AG04449 (cell line): Measurements from ENCODE around the gene CRAT.

Experiments
- CTCF ChIA-PET: fragments of 350-600 bp; formaldehyde crosslinking; extraction: SDS; loops from one replicate; lab custom pipeline; 2021; ENCODE audit warnings: antibody characterized with exemption; lab: Yijun Ruan, JAX
- POLR2A ChIA-PET: fragments of 400-600, 350-600 bp; formaldehyde crosslinking; extraction: SDS; loops from one replicate; lab custom pipeline; 2020; ENCODE audit warnings: antibody characterized with exemption, inconsistent platforms; lab: Yijun Ruan, JAX
- DNase-seq: peaks from one replicate; pipeline ENCODE4 v3.0.0-alpha.2; 2010; ENCODE audit warnings: low read depth, low spot score
- H3K4me3 ChIP-seq: 2 replicates; pipeline ENCODE4 v1.5.1; 2011; ENCODE audit warnings: low read depth, mild to moderate bottlenecking, control low read depth, low read length
- TF ChIP-seq, protein P1 (sequence below): IDR thresholded peaks from one replicate; pipeline ENCODE4 v1.5.1; 2011; ENCODE audit warnings: mild to moderate bottlenecking, moderate library complexity, low read length, control low read depth, inconsistent platforms; ENCODE audit not compliant: insufficient read depth; ENCODE audit errors: missing control alignments

The CRAT gene

DNA sequence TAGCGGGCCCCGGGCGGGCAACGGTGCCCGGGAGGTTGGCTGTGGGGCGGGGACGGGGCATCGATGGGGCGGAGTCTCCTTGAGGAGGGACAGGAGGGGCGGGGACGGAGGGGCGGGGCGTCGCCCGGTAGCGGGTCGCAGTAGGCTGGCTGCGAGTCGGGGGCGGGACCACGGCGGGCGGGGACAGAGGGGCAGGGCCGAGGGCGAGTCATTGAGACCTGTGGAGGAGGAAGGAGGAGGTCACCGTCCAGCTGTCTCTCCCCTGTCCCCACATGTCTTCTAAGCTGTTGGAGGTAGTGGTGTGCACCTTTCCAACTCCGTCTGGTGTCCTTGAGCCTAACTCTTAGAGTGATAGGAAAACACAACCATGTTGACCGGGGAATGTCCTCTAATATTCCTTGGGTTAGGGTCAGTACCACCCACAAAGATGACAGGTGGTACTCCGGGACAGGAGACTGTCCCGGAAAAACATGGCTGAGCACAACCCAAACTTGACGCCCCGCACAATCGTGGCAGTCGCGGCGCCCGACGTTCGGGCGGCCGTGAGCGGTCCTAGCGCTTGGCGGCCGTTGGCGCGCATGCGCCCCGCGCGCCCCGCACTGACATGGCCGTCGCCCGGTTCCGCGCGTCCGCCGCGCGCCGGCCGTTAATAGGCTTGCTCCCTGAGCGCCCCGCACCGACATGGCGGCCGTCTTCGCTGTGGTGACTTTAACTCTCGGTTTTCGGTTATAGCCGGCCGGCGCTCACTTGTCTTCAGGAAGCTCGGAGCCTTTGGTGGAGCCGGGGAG lies at the start of gene CRAT, which contains the start of gene PTPA:
CRAT (minus strand) TSS at position 54 of the 788 bp plus-strand sequence. CDS start 284 bp downstream, outside the sequence.
PTPA (plus strand) TSS at position 676 of the 788 bp plus-strand sequence. CDS start 186 bp downstream, outside the sequence.
- CTCF ChIA-PET, result interaction anchor here (1.7 to 8.3 kb wide), 2 partner anchors 20 to 28 kb away, joined by 5 to 64 read pairs; no protein-coding TSS in a partner anchor
- POLR2A ChIA-PET, result interaction anchor here (0.6 to 1.7 kb wide), 4 partner anchors 29 to 657 kb away, joined by 3 to 4 read pairs (median 4); partner anchors contain the start of gene IER5L

DNA sequence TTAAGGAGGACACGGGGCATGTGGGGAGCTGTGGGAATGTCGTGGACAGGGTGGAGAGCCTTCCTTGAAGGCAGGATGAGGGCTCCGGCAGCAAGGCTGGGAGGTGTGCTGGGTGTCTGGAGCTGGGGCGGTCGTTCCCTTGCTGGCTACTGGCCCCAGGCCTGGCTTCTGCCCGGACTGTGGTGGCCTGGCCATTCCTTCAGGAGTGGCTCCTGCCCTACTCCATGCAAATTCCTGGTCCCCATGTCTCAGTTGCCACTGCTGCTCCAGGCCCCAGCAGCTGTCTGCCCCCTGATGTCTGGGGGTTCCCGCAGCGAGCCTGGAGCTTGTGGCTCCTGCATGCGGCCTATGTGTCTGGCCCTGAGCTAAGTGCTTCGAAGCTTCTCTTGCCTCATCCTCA lies 45.6 kb upstream of the CRAT start:
- POLR2A ChIA-PET, result no interaction called here

More for the DNA sequence above, at the start of gene CRAT, which contains the start of gene PTPA:
- no peak for DNase-seq
- TF ChIP-seq, protein P1, sequence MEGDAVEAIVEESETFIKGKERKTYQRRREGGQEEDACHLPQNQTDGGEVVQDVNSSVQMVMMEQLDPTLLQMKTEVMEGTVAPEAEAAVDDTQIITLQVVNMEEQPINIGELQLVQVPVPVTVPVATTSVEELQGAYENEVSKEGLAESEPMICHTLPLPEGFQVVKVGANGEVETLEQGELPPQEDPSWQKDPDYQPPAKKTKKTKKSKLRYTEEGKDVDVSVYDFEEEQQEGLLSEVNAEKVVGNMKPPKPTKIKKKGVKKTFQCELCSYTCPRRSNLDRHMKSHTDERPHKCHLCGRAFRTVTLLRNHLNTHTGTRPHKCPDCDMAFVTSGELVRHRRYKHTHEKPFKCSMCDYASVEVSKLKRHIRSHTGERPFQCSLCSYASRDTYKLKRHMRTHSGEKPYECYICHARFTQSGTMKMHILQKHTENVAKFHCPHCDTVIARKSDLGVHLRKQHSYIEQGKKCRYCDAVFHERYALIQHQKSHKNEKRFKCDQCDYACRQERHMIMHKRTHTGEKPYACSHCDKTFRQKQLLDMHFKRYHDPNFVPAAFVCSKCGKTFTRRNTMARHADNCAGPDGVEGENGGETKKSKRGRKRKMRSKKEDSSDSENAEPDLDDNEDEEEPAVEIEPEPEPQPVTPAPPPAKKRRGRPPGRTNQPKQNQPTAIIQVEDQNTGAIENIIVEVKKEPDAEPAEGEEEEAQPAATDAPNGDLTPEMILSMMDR, result no peak
- H3K4me3 ChIP-seq, result peak within 1 kb of the TSS; percentile 93

DNA sequence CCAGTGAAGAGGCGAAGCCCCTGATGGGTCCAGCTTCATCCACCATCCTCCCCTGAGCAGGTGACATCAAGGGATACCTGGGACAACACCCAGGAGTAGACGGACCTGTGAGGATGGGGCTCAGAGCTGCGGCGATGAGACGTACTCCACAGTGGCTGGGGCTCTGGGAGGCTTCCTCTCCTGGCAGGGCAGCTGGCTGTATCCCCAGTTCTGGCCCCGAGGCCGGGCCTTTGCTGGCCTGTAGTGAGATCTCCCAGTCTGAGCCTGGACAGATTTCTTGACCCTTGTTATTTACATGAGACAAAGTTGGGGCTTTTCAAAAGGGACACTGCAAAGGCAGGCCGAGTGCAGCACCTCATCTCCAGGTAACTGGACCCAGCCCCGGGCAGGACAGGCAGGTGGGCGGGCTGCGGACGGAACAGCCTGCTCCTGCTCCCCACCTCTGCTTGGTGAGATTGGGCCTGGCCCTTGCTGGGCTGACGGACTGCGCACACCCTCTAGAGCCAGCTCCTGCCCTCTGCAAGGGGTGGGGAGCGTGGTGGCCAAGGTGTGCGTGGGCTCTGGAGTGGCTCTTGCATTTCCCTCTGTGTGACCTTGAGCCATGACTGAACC lies 44.4 kb upstream of the CRAT start:
- CTCF ChIA-PET, result interaction anchor here (1.3 kb wide), 3 partner anchors 9 to 19 kb away, joined by 3 to 5 read pairs (median 4); no protein-coding TSS in a partner anchor
- no peak for DNase-seq
- H3K4me3 ChIP-seq, result no peak overlapping the region
- TF ChIP-seq, protein P1, result no peak
- POLR2A ChIA-PET, result no interaction called here

More for the DNA sequence above, 45.6 kb upstream of the CRAT start:
- CTCF ChIA-PET, result interaction anchor here (1.3 to 2.1 kb wide), 2 partner anchors 13 to 18 kb away, joined by 9 read pairs; no protein-coding TSS in a partner anchor
- H3K4me3 ChIP-seq, result no peak overlapping the region
- TF ChIP-seq, protein P1, result no peak
- DNase-seq, result no peak

DNA sequence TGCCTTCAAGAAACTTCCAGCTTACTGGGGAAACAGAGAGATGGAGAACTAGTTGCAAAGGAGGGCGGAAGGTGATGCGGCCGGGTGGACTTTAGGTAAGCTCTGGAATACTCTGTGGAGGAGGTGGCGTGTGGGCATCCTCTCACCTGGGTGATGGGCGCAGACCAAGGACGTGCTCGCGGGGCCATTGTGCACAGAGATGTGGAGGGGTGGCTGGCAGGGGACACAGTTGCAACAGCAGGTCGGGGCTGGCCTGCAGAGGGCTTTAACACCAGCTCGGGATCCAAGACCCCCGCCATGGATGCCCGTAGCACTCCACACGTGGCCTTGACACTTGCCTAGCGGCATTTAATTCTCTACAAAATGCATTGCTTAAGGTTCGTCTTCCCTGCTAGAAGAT lies 40.9 kb upstream of the CRAT start:
- CTCF ChIA-PET, result interaction anchor here (1.1 to 18.3 kb wide), 3 partner anchors 9 to 20 kb away, joined by 4 to 345 read pairs (median 28); partner anchors contain the start of gene IER5L
- POLR2A ChIA-PET, result interaction anchor here (1.3 kb wide), 1 partner anchor 8 kb away, joined by 3 read pairs; no protein-coding TSS in a partner anchor
- TF ChIP-seq, protein P1, result no peak

DNA sequence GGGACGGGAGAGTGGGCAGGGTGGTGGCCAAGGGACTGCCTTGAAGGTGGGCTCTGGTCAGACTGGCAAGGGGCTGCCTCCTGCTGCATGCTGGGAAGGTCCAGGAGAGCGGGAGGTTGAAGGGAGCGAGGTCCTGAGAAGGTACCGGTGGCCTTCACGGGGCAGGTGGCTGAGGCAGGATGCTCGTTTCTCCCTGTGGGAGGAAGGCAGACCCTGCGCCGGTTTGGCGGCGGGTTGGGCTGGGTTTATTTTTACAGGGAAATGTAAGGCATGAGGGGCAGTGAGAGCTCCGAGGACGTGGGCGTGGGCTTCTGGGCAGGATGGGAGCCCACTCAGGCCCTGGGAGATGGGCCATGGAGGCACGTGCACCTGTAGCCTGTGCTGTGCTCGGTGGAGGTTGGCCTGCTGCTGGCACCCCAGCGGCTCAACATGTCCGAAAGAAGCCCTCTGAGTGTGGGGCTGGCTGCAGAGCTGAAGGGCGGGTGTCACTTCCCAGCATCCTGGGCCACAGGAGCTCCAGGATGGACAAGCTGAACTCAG lies 40.1 kb upstream of the CRAT start:
- ChIA-PET CTCF (interaction anchor here (1.1 to 18.3 kb wide), 4 partner anchors 8 to 20 kb away, joined by 4 to 345 read pairs (median 16); partner anchors contain the start of gene IER5L), POLR2A (no interaction called here)
- DNase-seq, result no peak
- TF ChIP-seq, protein P1, result no peak
- H3K4me3 ChIP-seq, result no peak overlapping the region

More for the DNA sequence above, 40.9 kb upstream of the CRAT start:
- DNase-seq, result no peak
- no peak overlapping the region for H3K4me3 ChIP-seq
